ENCODE results near the gene TMEM131L.

DNA sequence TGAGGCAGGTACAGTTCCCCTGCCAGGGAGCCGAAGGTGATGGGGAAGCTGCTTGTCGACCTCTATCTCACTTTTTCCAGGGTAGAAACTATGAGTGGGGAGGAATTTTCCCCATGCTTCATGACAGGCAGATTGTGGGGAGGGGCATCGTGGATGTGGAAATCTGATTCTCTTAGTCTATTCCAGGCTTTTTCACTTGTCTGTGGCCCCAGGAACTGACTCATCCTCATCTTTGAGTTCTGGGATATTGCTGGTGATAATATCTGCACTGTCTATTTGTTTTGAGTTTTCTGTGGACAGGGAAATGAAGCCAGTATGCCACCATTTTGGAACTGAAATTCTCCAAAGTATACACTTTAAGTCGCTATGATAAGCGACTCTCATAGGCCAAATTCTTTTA, 210.3 kb downstream of the TMEM131L start:
- TF ChIP-seq POLR2AphosphoS5 (IDR thresholded peaks at IDR 0.05; ENCODE audit: low read depth, low read length) (no peak), POLR2A (IDR thresholded peaks at IDR 0.05; ENCODE audit: low read depth, low read length) (no peak), TAF1 (IDR thresholded peaks at IDR 0.05; ENCODE audit: borderline replicate concordance, low read depth, low read length) (no peak)

All from GM12892 (cell line).